ENCODE data around the gene ATF6B. TPM values are rescaled to one million over a fixed set of nuclear protein-coding genes. Genes with fewer than 3 reads are reported as not detected.

Gene ATF6B
- total RNA-seq, 2 donors from 2014 or later = 54.5 to 60.3 TPM

- Histone ChIP-seq H3K27ac (ENCODE audit: low read depth, low read length) (peak overlapping the region; percentile 98), H3K36me3 (ENCODE audit: control insufficient read depth, insufficient read depth, low read length) (peaks cover 22% of the 10 kb centered on the region), H3K4me3 (ENCODE audit: low read length) (peak overlapping the region; percentile 97), H3K9me3 (ENCODE audit: control insufficient read depth, low read length) (no peaks in the 10 kb centered on the region), H3K9ac (ENCODE audit: extremely low read depth, low read length, poor library complexity, severe bottlenecking) (peak overlapping the region; percentile 84), H3K4me1 (ENCODE audit: control insufficient read depth, insufficient read depth, low read length) (no peaks in the 10 kb centered on the region), H3K27me3 (ENCODE audit: control insufficient read depth, insufficient read depth, low read length, poor library complexity, severe bottlenecking) (no peaks in the 10 kb centered on the region)
- 12 to 15% methylated on average over 5 of the region's 5 CpGs for WGBS, 2 experiments (ENCODE audit: insufficient coverage in 1 of 2, insufficient read length in 1 of 2)
- Mint-ChIP-seq H3K9me3 (no peaks in the 10 kb centered on the region), H3K27ac (peak overlapping the region; percentile 98), H3K36me3 (ENCODE audit: low read depth) (peaks cover 25% of the 10 kb centered on the region), H3K4me3 (peak overlapping the region; percentile 78), H3K4me1 (peaks cover 44% of the 10 kb centered on the region), H3K27me3 (ENCODE audit: insufficient read depth) (no peaks in the 10 kb centered on the region)
- TF ChIP-seq CTCF (conservative IDR thresholded peaks at IDR 0.05) = no peak
- DNase-seq = no peak
Measured at GRCh38 chr6:32176476-32177182, 48.6 kb upstream of the ATF6B start.

GRCh38 chr6:32175711-32176475 lies 47.8 kb upstream of the ATF6B start, which contains the start of gene AGPAT1:
TSS of gene AGPAT1 (minus strand) at chr6:32176084. CDS start at chr6:32171496, 4,588 bp downstream.
- Histone ChIP-seq H3K4me1 (ENCODE audit: control insufficient read depth, insufficient read depth, low read length) (no peaks in the 10 kb centered on the region), H3K9ac (ENCODE audit: extremely low read depth, low read length, poor library complexity, severe bottlenecking) (peak within 1 kb of the TSS; percentile 84), H3K4me3 (ENCODE audit: low read length) (peak within 1 kb of the TSS; percentile 97), H3K27ac (ENCODE audit: low read depth, low read length) (peak within 1 kb of the TSS; percentile 98), H3K9me3 (ENCODE audit: control insufficient read depth, low read length) (no peaks in the 10 kb centered on the region), H3K27me3 (ENCODE audit: control insufficient read depth, insufficient read depth, low read length, poor library complexity, severe bottlenecking) (no peaks in the 10 kb centered on the region), H3K36me3 (ENCODE audit: control insufficient read depth, insufficient read depth, low read length) (peaks cover 22% of the 10 kb centered on the region)
- H3K27me3 Mint-ChIP-seq (ENCODE audit: insufficient read depth) = no peaks in the 10 kb centered on the region
- H3K4me3 Mint-ChIP-seq = peak within 1 kb of the TSS; percentile 78
- 1 to 2% methylated on average over 10 to 23 of the region's 27 CpGs for WGBS, 2 experiments (ENCODE audit: insufficient coverage in 1 of 2, insufficient read length in 1 of 2)
- DNase-seq = peak; percentile 99
- no peaks in the 10 kb centered on the region for H3K9me3 Mint-ChIP-seq
- peaks cover 44% of the 10 kb centered on the region for H3K4me1 Mint-ChIP-seq
- peak within 1 kb of the TSS; percentile 98 for H3K27ac Mint-ChIP-seq
- peaks cover 25% of the 10 kb centered on the region for H3K36me3 Mint-ChIP-seq (ENCODE audit: low read depth)
- TF ChIP-seq CTCF (conservative IDR thresholded peaks at IDR 0.05) = no peak

GRCh38 chr6:32175322-32175710 lies 47.3 kb upstream of the ATF6B start:
- peak overlapping the region; percentile 82 for H3K27ac Mint-ChIP-seq
- H3K4me3 ChIP-seq (ENCODE audit: low read length) = peak overlapping the region; percentile 97
- peaks cover 24% of the 10 kb centered on the region for H3K36me3 ChIP-seq (ENCODE audit: control insufficient read depth, insufficient read depth, low read length)
- no peaks in the 10 kb centered on the region for H3K9me3 Mint-ChIP-seq
- peak overlapping the region; percentile 78 for H3K4me3 Mint-ChIP-seq
- peaks cover 46% of the 10 kb centered on the region for H3K4me1 Mint-ChIP-seq
- H3K27ac ChIP-seq (ENCODE audit: low read depth, low read length) = no peak overlapping the region
- no peak for TF ChIP-seq CTCF (conservative IDR thresholded peaks at IDR 0.05)
- WGBS, 2 experiments (ENCODE audit: insufficient coverage in 1 of 2, insufficient read length in 1 of 2) = 8 to 10% methylated on average over 2 of the region's 2 CpGs
- H3K27me3 Mint-ChIP-seq (ENCODE audit: insufficient read depth) = no peaks in the 10 kb centered on the region
- no peaks in the 10 kb centered on the region for H3K27me3 ChIP-seq (ENCODE audit: control insufficient read depth, insufficient read depth, low read length, poor library complexity, severe bottlenecking)
- peak overlapping the region; percentile 69 for H3K9ac ChIP-seq (ENCODE audit: extremely low read depth, low read length, poor library complexity, severe bottlenecking)
- no peaks in the 10 kb centered on the region for H3K4me1 ChIP-seq (ENCODE audit: control insufficient read depth, insufficient read depth, low read length)
- peaks cover 25% of the 10 kb centered on the region for H3K36me3 Mint-ChIP-seq (ENCODE audit: low read depth)
- no peaks in the 10 kb centered on the region for H3K9me3 ChIP-seq (ENCODE audit: control insufficient read depth, low read length)
- no peak for DNase-seq
